HepG2 (cell line): ENCODE results near the gene ZNF621. TPM values are rescaled to one million over a fixed set of nuclear protein-coding genes. Genes with fewer than 3 reads are reported as not detected.

ENCODE experiments used
- CEBPB ChIP-seq: IDR thresholded peaks from 2 replicates; pipeline ENCODE4 v1.6.1; 2011; ENCODE audit warnings: low read depth, low read length, improper control_type of control experiment, borderline replicate concordance
- KMT2A ChIP-seq: sonication (generic); formaldehyde crosslinking; IDR thresholded peaks from 2 replicates; pipeline ENCODE4 v1.4.0; 2020; ENCODE audit warnings: missing genetic modification reagents
- MEF2D ChIP-seq: sonication (generic); formaldehyde crosslinking; IDR thresholded peaks from 2 replicates; pipeline ENCODE4 v1.5.1; 2020; ENCODE audit warnings: mild to moderate bottlenecking, missing genetic modification reagents
- PRMT3 ChIP-seq: sonication (generic); formaldehyde crosslinking; IDR thresholded peaks from 2 replicates; pipeline ENCODE4 v1.8.1; 2022; ENCODE audit warnings: low read depth, mild to moderate bottlenecking, moderate library complexity, missing genetic modification reagents, borderline replicate concordance
- ZNF274 ChIP-seq: sonication (generic); formaldehyde crosslinking; IDR thresholded peaks from 2 replicates; pipeline ENCODE4 v1.5.1; 2020; ENCODE audit warnings: mild to moderate bottlenecking, missing genetic modification reagents
- ZNF446 ChIP-seq: sonication (generic); formaldehyde crosslinking; IDR thresholded peaks from 2 replicates; pipeline ENCODE4 v1.5.0; 2020; ENCODE audit warnings: mild to moderate bottlenecking, missing genetic modification reagents
- ZNF780A ChIP-seq: sonication (generic); formaldehyde crosslinking; IDR thresholded peaks from 2 replicates; pipeline ENCODE4 v1.8.0; 2022; ENCODE audit warnings: mild to moderate bottlenecking, missing genetic modification reagents, moderate library complexity
- ZNF781 ChIP-seq: sonication (generic); formaldehyde crosslinking; IDR thresholded peaks from 2 replicates; pipeline ENCODE4 v1.5.1; 2020; ENCODE audit warnings: borderline replicate concordance, mild to moderate bottlenecking, missing genetic modification reagents; ENCODE audit errors: not compliant biosample characterization
- polyA plus RNA-seq, 8 experiments: library from polyadenylated mRNA; depleted of rRNA in 3 of 8; stranded (reverse) in 7 of 8; unstranded in 1 of 8; fragments of >200 nt; fragmentation: Illumina TruSeq in 4 of 8; extraction: Trizol in 4 of 8; gene quantifications; 2 replicates each; pipeline versions ENCODE4 v1.2.1 to v1.2.3, GENCODE V29; 2011 to 2016; ENCODE audit warnings: low read depth in 4 of 8, missing spikeins in 1 of 8, mixed read lengths in 1 of 8; ENCODE audit not compliant: insufficient read depth in 1 of 8
- total RNA-seq, 5 experiments: library from RNA; depleted of rRNA; stranded (reverse); fragments of >200 nt; fragmentation: Illumina TruSeq; extraction: Trizol; gene quantifications; 2 replicates each; pipeline ENCODE4 v1.2.3, GENCODE V29; 2016; ENCODE audit warnings: low read depth in 1 of 5
- TF ChIP-seq, protein P1 (sequence below): sonication (generic); formaldehyde crosslinking; IDR thresholded peaks from 2 replicates; pipeline ENCODE4 v1.9.0; 2021; ENCODE audit warnings: mild to moderate bottlenecking, missing genetic modification reagents
- TF ChIP-seq, protein P2 (sequence below): sonication (generic); formaldehyde crosslinking; IDR thresholded peaks from 2 replicates; pipeline ENCODE4 v1.4.0; 2020; ENCODE audit warnings: missing genetic modification reagents, low read depth, mild to moderate bottlenecking, borderline replicate concordance
- TF ChIP-seq, protein P3 (sequence below): sonication (generic); formaldehyde crosslinking; IDR thresholded peaks from 2 replicates; pipeline ENCODE4 v1.4.0; 2020; ENCODE audit warnings: mild to moderate bottlenecking, missing genetic modification reagents, borderline replicate concordance
- TF ChIP-seq, protein P4 (sequence below): IDR thresholded peaks from 2 replicates; pipeline ENCODE4 v1.6.1; 2016; ENCODE audit warnings: control low read depth
- TF ChIP-seq, protein P5 (sequence below): sonication (generic); formaldehyde crosslinking; IDR thresholded peaks from 2 replicates; pipeline ENCODE4 v1.8.0; 2022; ENCODE audit warnings: mild to moderate bottlenecking, missing genetic modification reagents, borderline replicate concordance

ZNF621 gene
- total and polyA plus RNA-seq, 2 of the 13 experiments (the other 11 are each of a cell fraction or from before 2014, with no cell fraction given) = 13.2 to 14.9 TPM

DNA sequence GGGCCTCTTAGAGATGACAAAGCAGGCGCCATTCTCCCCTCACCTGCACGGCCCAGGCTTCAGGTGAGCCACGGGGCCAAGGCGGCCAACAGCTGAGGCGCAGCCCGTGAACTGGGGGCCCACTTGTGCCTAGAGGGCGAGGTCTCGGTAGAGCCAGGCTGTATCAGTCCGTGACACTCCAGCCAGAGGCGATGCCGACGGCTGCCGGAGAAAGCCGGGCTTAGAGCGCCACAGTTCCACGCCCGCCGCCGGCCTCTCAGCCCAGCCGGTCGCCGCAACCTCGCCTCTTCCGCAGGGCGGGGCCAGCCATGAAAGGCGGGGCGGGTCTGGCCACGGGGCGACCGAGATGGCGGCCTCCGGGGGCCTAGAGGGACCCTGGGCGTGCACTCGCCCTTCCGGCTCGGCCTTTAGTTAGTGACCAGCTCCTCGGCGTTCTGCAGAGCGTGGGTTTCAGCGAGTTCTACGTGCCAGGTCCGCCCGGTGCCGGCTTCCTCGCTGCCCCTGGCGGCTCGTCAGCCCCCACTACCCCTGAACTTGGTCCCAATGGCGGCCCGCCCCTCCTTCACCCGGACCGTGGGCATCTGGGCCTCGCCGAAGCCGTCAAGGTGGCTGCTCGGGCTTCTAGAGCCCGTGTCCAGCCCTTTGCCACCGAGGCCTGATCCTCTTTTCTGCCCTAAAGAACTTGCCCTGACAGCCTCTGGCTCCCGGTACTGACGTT lies at the start of gene ZNF621 (continued):
- TF ChIP-seq, protein P1, sequence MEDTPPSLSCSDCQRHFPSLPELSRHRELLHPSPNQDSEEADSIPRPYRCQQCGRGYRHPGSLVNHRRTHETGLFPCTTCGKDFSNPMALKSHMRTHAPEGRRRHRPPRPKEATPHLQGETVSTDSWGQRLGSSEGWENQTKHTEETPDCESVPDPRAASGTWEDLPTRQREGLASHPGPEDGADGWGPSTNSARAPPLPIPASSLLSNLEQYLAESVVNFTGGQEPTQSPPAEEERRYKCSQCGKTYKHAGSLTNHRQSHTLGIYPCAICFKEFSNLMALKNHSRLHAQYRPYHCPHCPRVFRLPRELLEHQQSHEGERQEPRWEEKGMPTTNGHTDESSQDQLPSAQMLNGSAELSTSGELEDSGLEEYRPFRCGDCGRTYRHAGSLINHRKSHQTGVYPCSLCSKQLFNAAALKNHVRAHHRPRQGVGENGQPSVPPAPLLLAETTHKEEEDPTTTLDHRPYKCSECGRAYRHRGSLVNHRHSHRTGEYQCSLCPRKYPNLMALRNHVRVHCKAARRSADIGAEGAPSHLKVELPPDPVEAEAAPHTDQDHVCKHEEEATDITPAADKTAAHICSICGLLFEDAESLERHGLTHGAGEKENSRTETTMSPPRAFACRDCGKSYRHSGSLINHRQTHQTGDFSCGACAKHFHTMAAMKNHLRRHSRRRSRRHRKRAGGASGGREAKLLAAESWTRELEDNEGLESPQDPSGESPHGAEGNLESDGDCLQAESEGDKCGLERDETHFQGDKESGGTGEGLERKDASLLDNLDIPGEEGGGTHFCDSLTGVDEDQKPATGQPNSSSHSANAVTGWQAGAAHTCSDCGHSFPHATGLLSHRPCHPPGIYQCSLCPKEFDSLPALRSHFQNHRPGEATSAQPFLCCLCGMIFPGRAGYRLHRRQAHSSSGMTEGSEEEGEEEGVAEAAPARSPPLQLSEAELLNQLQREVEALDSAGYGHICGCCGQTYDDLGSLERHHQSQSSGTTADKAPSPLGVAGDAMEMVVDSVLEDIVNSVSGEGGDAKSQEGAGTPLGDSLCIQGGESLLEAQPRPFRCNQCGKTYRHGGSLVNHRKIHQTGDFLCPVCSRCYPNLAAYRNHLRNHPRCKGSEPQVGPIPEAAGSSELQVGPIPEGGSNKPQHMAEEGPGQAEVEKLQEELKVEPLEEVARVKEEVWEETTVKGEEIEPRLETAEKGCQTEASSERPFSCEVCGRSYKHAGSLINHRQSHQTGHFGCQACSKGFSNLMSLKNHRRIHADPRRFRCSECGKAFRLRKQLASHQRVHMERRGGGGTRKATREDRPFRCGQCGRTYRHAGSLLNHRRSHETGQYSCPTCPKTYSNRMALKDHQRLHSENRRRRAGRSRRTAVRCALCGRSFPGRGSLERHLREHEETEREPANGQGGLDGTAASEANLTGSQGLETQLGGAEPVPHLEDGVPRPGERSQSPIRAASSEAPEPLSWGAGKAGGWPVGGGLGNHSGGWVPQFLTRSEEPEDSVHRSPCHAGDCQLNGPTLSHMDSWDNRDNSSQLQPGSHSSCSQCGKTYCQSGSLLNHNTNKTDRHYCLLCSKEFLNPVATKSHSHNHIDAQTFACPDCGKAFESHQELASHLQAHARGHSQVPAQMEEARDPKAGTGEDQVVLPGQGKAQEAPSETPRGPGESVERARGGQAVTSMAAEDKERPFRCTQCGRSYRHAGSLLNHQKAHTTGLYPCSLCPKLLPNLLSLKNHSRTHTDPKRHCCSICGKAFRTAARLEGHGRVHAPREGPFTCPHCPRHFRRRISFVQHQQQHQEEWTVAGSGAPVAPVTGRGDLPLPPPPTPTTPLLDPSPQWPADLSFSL (CRISPR knock-in tag) = no peak
- TF ChIP-seq ZNF780A (CRISPR knock-in tag) (no peak), MEF2D (CRISPR knock-in tag) (no peak), ZNF446 (CRISPR knock-in tag) (peak; percentile 61; the same call in 1 of the 2 replicates), KMT2A (peak; percentile 96), ZNF274 (CRISPR knock-in tag) (peak; percentile 53), PRMT3 (CRISPR knock-in tag) (peak; percentile 60; the same call in 1 of the 2 replicates), CEBPB (no peak), ZNF781 (CRISPR knock-in tag) (peak; percentile 51)
- TF ChIP-seq, protein P2, sequence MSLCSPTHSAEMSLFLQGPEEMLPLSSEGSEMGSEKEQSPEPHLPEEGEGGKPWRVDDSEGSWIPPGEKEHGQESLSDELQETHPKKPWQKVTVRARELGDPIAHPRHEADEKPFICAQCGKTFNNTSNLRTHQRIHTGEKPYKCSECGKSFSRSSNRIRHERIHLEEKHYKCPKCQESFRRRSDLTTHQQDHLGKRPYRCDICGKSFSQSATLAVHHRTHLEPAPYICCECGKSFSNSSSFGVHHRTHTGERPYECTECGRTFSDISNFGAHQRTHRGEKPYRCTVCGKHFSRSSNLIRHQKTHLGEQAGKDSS (CRISPR knock-in tag) = peak; percentile 49; the same call in 1 of the 2 replicates
- TF ChIP-seq, protein P3, sequence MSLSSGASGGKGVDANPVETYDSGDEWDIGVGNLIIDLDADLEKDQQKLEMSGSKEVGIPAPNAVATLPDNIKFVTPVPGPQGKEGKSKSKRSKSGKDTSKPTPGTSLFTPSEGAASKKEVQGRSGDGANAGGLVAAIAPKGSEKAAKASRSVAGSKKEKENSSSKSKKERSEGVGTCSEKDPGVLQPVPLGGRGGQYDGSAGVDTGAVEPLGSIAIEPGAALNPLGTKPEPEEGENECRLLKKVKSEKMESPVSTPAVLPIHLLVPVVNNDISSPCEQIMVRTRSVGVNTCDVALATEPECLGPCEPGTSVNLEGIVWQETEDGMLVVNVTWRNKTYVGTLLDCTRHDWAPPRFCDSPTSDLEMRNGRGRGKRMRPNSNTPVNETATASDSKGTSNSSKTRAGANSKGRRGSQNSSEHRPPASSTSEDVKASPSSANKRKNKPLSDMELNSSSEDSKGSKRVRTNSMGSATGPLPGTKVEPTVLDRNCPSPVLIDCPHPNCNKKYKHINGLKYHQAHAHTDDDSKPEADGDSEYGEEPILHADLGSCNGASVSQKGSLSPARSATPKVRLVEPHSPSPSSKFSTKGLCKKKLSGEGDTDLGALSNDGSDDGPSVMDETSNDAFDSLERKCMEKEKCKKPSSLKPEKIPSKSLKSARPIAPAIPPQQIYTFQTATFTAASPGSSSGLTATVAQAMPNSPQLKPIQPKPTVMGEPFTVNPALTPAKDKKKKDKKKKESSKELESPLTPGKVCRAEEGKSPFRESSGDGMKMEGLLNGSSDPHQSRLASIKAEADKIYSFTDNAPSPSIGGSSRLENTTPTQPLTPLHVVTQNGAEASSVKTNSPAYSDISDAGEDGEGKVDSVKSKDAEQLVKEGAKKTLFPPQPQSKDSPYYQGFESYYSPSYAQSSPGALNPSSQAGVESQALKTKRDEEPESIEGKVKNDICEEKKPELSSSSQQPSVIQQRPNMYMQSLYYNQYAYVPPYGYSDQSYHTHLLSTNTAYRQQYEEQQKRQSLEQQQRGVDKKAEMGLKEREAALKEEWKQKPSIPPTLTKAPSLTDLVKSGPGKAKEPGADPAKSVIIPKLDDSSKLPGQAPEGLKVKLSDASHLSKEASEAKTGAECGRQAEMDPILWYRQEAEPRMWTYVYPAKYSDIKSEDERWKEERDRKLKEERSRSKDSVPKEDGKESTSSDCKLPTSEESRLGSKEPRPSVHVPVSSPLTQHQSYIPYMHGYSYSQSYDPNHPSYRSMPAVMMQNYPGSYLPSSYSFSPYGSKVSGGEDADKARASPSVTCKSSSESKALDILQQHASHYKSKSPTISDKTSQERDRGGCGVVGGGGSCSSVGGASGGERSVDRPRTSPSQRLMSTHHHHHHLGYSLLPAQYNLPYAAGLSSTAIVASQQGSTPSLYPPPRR (CRISPR knock-in tag) = peak; percentile 61
- TF ChIP-seq, protein P4, sequence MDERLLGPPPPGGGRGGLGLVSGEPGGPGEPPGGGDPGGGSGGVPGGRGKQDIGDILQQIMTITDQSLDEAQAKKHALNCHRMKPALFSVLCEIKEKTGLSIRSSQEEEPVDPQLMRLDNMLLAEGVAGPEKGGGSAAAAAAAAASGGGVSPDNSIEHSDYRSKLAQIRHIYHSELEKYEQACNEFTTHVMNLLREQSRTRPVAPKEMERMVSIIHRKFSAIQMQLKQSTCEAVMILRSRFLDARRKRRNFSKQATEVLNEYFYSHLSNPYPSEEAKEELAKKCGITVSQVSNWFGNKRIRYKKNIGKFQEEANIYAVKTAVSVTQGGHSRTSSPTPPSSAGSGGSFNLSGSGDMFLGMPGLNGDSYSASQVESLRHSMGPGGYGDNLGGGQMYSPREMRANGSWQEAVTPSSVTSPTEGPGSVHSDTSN (CRISPR knock-in tag) = no peak
- TF ChIP-seq, protein P5, sequence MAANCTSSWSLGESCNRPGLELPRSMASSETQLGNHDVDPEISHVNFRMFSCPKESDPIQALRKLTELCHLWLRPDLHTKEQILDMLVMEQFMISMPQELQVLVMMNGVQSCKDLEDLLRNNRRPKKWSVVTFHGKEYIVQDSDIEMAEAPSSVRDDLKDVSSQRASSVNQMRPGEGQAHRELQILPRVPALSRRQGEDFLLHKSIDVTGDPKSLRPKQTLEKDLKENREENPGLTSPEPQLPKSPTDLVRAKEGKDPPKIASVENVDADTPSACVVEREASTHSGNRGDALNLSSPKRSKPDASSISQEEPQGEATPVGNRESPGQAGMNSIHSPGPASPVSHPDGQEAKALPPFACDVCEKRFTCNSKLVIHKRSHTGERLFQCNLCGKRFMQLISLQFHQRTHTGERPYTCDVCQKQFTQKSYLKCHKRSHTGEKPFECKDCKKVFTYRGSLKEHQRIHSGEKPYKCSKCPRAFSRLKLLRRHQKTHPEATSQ (CRISPR knock-in tag) = peak; percentile 56; the same call in 1 of the 2 replicates
